ENCODE measurements around the gene CREBZF.

DNA sequence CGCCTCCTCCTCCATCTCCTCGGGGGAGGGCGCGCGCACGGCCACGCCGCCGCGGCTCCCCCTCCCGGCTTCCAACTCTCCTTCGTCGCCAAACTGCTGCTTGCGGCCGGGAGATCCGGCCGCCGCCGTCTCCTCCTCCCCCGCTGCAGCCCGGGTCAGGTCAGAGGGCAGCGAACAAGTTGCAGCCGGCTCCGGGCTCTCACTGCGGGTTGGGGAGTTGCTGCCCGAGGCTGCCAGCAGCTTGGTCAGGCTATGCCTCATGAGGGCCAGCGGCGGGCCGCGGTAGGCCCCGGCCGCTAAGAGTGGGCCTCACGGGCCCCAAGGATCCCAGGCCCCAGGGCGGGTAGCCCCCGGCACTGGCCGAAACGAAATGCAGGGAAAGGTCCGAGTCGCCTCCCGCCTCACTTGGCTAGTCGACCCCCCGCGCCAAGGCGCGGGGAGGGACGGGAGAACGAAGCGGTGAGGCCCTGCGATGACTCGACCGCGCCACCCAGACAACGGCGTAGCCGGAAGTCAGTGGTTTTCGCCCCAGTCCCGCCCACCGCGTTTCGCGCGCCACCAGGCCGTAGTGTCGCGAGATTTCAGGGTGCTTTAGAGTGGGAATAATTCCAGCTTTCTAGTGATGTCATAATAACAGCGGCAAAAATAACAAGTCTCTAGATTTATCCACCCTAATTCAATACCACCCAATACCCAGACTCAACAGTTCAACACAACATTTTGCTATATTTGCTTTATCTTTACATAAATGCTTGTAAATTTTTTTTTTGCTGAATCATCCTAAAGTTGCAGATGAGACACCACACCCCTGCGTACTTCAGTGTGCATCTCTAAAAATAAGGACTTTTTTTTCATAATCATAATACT lies at the start of gene CREBZF:
- TF ChIP-seq POLR2A (IDR thresholded peaks at IDR 0.05; ENCODE audit: low read depth, low read length) (peak; percentile 92), TAF1 (IDR thresholded peaks at IDR 0.05; ENCODE audit: low read depth, low read length) (peak; percentile 80), POLR2AphosphoS5 (IDR thresholded peaks at IDR 0.05; ENCODE audit: low read depth, low read length) (peak; percentile 95)

All from GM12891 (cell line).